T-cell (primary cell): ENCODE measurements around the gene SLC35F4. TPM values are rescaled to one million over a fixed set of nuclear protein-coding genes. Genes with fewer than 3 reads are reported as not detected.

ENCODE experiments used
- ATAC-seq, 4 experiments: fragments of 200-7000 bp in 3 of 4; fragments of 150-1000 bp in 1 of 4; cut with Tn5 transposase; replicated peaks in 1 of 4; 1 replicate in 3 of 4; 2 replicates in 1 of 4; pipeline ENCODE4 v1.10.0; 2021; ENCODE audit warnings: moderate library complexity in 3 of 4, mild to moderate bottlenecking in 2 of 4, moderate number of reproducible peaks in 1 of 4
- CTCF ChIA-PET, 2 donors: fragments of 300-600 bp; sonication (Branson Sonifier 250); formaldehyde crosslinking; loops; one replicate each; lab custom pipeline; 2022; ENCODE audit warnings: antibody characterized with exemption in 2 of 2; lab: Charles Lee
- POLR2A ChIA-PET, 2 donors: fragments of 300-600 bp; sonication (Branson Sonifier 250); formaldehyde crosslinking; loops; one replicate each; lab custom pipeline; 2022; ENCODE audit warnings: antibody characterized with exemption in 2 of 2; lab: Charles Lee
- DNase-seq, 35 experiments: peaks; one replicate each; pipeline versions ENCODE4 v3.0.0 to v3.0.0-alpha.2; 2013 to 2023
- H3K27ac ChIP-seq: one replicate; pipeline ENCODE4 v1.5.1; 2013; ENCODE audit warnings: low read length
- H3K27me3 ChIP-seq, 2 experiments: replicated peaks in 1 of 2; 1 replicate in 1 of 2; 2 replicates in 1 of 2; pipeline versions ENCODE4 v1.6.1 to v1.7.0; 2013; ENCODE audit warnings: low read length in 1 of 2, mixed read lengths in 1 of 2; ENCODE audit not compliant: control insufficient read depth in 2 of 2, insufficient read depth in 2 of 2; ENCODE audit errors: extremely low read depth in 1 of 2
- H3K36me3 ChIP-seq, 2 donors: 1 replicate in 1 of 2; 2 replicates in 1 of 2; pipeline versions ENCODE4 v1.6.1 to v1.7.0; 2013; ENCODE audit warnings: low read length in 1 of 2; ENCODE audit not compliant: control insufficient read depth in 2 of 2, insufficient read depth in 1 of 2; ENCODE audit errors: extremely low read depth in 1 of 2
- H3K4me1 ChIP-seq, 2 experiments: 1 replicate in 1 of 2; 2 replicates in 1 of 2; pipeline versions ENCODE4 v1.6.1 to v1.7.0; 2013; ENCODE audit warnings: low read length in 2 of 2, mixed read lengths in 1 of 2; ENCODE audit not compliant: insufficient read depth in 2 of 2, control insufficient read depth in 1 of 2; ENCODE audit errors: extremely low read depth in 1 of 2
- H3K4me3 ChIP-seq, 2 donors: 1 replicate in 1 of 2; 2 replicates in 1 of 2; pipeline versions ENCODE4 v1.5.1 to v1.7.0; 2013; ENCODE audit warnings: mild to moderate bottlenecking in 2 of 2, low read length in 1 of 2, moderate library complexity in 1 of 2; ENCODE audit not compliant: control insufficient read depth in 1 of 2; ENCODE audit errors: extremely low read depth in 1 of 2
- H3K9me3 ChIP-seq: 2 replicates; pipeline ENCODE4 v1.7.0; 2013
- H3K27ac Mint-ChIP-seq, 2 donors: one replicate each; pipeline ENCODE4 v1.8.0; 2020 to 2021; ENCODE audit warnings: mild to moderate bottlenecking in 2 of 2, mixed read lengths in 2 of 2
- H3K27me3 Mint-ChIP-seq, 2 donors: one replicate each; pipeline ENCODE4 v1.8.0; 2021 to 2022; ENCODE audit warnings: mixed read lengths in 2 of 2
- H3K36me3 Mint-ChIP-seq: one replicate; pipeline ENCODE4 v1.8.0; 2021; ENCODE audit warnings: mixed read lengths
- H3K4me1 Mint-ChIP-seq, 3 donors: one replicate each; pipeline ENCODE4 v1.8.0; 2020 to 2022; ENCODE audit warnings: mixed read lengths in 3 of 3, mild to moderate bottlenecking in 1 of 3
- H3K4me3 Mint-ChIP-seq, 3 donors: one replicate each; pipeline ENCODE4 v1.8.0; 2020 to 2022; ENCODE audit warnings: mild to moderate bottlenecking in 3 of 3, mixed read lengths in 3 of 3, moderate library complexity in 3 of 3
- H3K9me3 Mint-ChIP-seq, 3 donors: one replicate each; pipeline ENCODE4 v1.8.0; 2020 to 2022; ENCODE audit warnings: mixed read lengths in 3 of 3
- WGBS: methylation state at CpG from one replicate; pipeline ENCODE4 v1.1.5; 2013; ENCODE audit warnings: missing lambda C conversion rate; ENCODE audit not compliant: insufficient coverage; 5-methylcytosine and 5-hydroxymethylcytosine counted together
- total RNA-seq, 35 experiments: library from RNA in 6 of 35; stranded (reverse) in 6 of 35; fragments of 120-200 nt in 1 of 35; gene quantifications; one replicate each; pipeline versions ENCODE4 v1.2.1 to v1.2.4 and lab custom pipeline; 2013 to 2026

Gene SLC35F4
- total RNA-seq (not detected), total RNA-seq (lab: John Stamatoyannopoulos, UW) (0 to 0.04 (median 0) reads per million in 29 experiments)
- not detected for total RNA-seq (2013)

- no peak for ATAC-seq
- H3K27me3 Mint-ChIP-seq, result peaks cover 24 to 31% of the 10 kb centered on the region in 2 donors
Observed at GRCh38 chr14:57865403-57866198, at the start of gene SLC35F4. Gene SLC35F4 (minus strand): TSS chr14:57866092.

GRCh38 chr14:57909626-57910025, 43.7 kb upstream of the SLC35F4 start:
- Mint-ChIP-seq H3K4me3 (no peak overlapping the region), H3K27me3 (peaks cover 2 to 8% of the 10 kb centered on the region in 2 donors)
- DNase-seq, result no peak

More at GRCh38 chr14:57865403-57866198, at the start of gene SLC35F4:
- no peak for DNase-seq
- H3K9me3 Mint-ChIP-seq, result peaks cover 0 to 4% (median 0%) of the 10 kb centered on the region in 3 donors
- H3K36me3 Mint-ChIP-seq, result no peaks in the 10 kb centered on the region
- 12% methylated on average over 79 of the region's 91 CpGs for WGBS
- no peak within 1 kb of the TSS for H3K4me3 Mint-ChIP-seq
- Histone ChIP-seq H3K27me3 (peaks cover 10 to 21% of the 10 kb centered on the region in 2 experiments), H3K9me3 (no peaks in the 10 kb centered on the region), H3K4me3 (no peak within 1 kb of the TSS), H3K36me3 (no peaks in the 10 kb centered on the region), H3K4me1 (no peaks in the 10 kb centered on the region), H3K27ac (no peak within 1 kb of the TSS)
- ChIA-PET POLR2A (no interaction called here), CTCF (no interaction called here)
- no peaks in the 10 kb centered on the region for H3K4me1 Mint-ChIP-seq
- no peak within 1 kb of the TSS for H3K27ac Mint-ChIP-seq

GRCh38 chr14:57903954-57904353, 38.1 kb upstream of the SLC35F4 start:
- H3K4me3 ChIP-seq, result no peak overlapping the region
- DNase-seq, result no peak
- no peak overlapping the region for H3K27ac Mint-ChIP-seq
- H3K27ac ChIP-seq, result no peak overlapping the region
- no CpG with 5 or more reads among the region's 1 CpG for WGBS
- no peak overlapping the region for H3K4me3 Mint-ChIP-seq
- no peaks in the 10 kb centered on the region for H3K9me3 ChIP-seq
- peaks cover 0 to 11% (median 7%) of the 10 kb centered on the region in 3 donors for H3K9me3 Mint-ChIP-seq
- no peaks in the 10 kb centered on the region for H3K4me1 ChIP-seq
- no peaks in the 10 kb centered on the region for H3K36me3 ChIP-seq
- no peaks in the 10 kb centered on the region for H3K36me3 Mint-ChIP-seq
- no peak for ATAC-seq
- H3K4me1 Mint-ChIP-seq, result no peaks in the 10 kb centered on the region
- ChIA-PET CTCF (no interaction called here), POLR2A (no interaction called here)
- H3K27me3 ChIP-seq, result no peaks in the 10 kb centered on the region
- peaks cover 3 to 4% of the 10 kb centered on the region in 2 donors for H3K27me3 Mint-ChIP-seq

More at GRCh38 chr14:57909626-57910025, 43.7 kb upstream of the SLC35F4 start:
- no peaks in the 10 kb centered on the region for H3K36me3 ChIP-seq
- H3K27ac ChIP-seq, result no peak overlapping the region
- ATAC-seq, result no peak
- H3K36me3 Mint-ChIP-seq, result no peaks in the 10 kb centered on the region
- H3K4me1 ChIP-seq, result no peaks in the 10 kb centered on the region
- H3K4me3 ChIP-seq, result no peak overlapping the region
- peaks cover 0 to 9% (median 8%) of the 10 kb centered on the region in 3 donors for H3K9me3 Mint-ChIP-seq
- POLR2A ChIA-PET, result interaction anchor here in 1 of 2 donors (0.5 kb wide), 1 partner anchor 78 kb away, joined by 3 read pairs; no protein-coding TSS in a partner anchor
- H3K27me3 ChIP-seq, result no peaks in the 10 kb centered on the region
- CTCF ChIA-PET, result no interaction called here
- no peaks in the 10 kb centered on the region for H3K9me3 ChIP-seq
- no peaks in the 10 kb centered on the region for H3K4me1 Mint-ChIP-seq
- H3K27ac Mint-ChIP-seq, result no peak overlapping the region

- Histone ChIP-seq H3K4me3 (no peak overlapping the region), H3K9me3 (no peaks in the 10 kb centered on the region), H3K36me3 (no peaks in the 10 kb centered on the region), H3K27ac (no peak overlapping the region), H3K4me1 (no peaks in the 10 kb centered on the region), H3K27me3 (no peaks in the 10 kb centered on the region)
- Mint-ChIP-seq H3K4me3 (no peak overlapping the region), H3K36me3 (no peaks in the 10 kb centered on the region), H3K27me3 (peaks cover 9 to 18% of the 10 kb centered on the region in 2 donors), H3K27ac (no peak overlapping the region), H3K9me3 (peaks cover 0 to 7% (median 7%) of the 10 kb centered on the region in 3 donors), H3K4me1 (no peaks in the 10 kb centered on the region)
- CTCF ChIA-PET, result no interaction called here
- 90% methylated on average over 1 of the region's 7 CpGs for WGBS
- ATAC-seq, result no peak
- no peak for DNase-seq
- POLR2A ChIA-PET, result no interaction called here
Observed at GRCh38 chr14:57898837-57899572, 33.1 kb upstream of the SLC35F4 start.

GRCh38 chr14:57897144-57897748, 31.4 kb upstream of the SLC35F4 start:
- Histone ChIP-seq H3K27ac (no peak overlapping the region), H3K4me3 (no peak overlapping the region), H3K9me3 (no peaks in the 10 kb centered on the region), H3K4me1 (no peaks in the 10 kb centered on the region), H3K27me3 (no peaks in the 10 kb centered on the region), H3K36me3 (no peaks in the 10 kb centered on the region)
- H3K36me3 Mint-ChIP-seq, result no peaks in the 10 kb centered on the region
- no peaks in the 10 kb centered on the region for H3K4me1 Mint-ChIP-seq
- no peak for ATAC-seq
- peaks cover 9 to 18% of the 10 kb centered on the region in 2 donors for H3K27me3 Mint-ChIP-seq
- peaks cover 0 to 7% (median 7%) of the 10 kb centered on the region in 3 donors for H3K9me3 Mint-ChIP-seq
- POLR2A ChIA-PET, result no interaction called here
- CTCF ChIA-PET, result no interaction called here
- H3K27ac Mint-ChIP-seq, result no peak overlapping the region
- WGBS, result 46% methylated on average over 2 of the region's 5 CpGs
- H3K4me3 Mint-ChIP-seq, result no peak overlapping the region
- DNase-seq, result no peak

- H3K4me1 ChIP-seq, result no peaks in the 10 kb centered on the region
- H3K36me3 Mint-ChIP-seq, result no peaks in the 10 kb centered on the region
- H3K9me3 ChIP-seq, result no peaks in the 10 kb centered on the region
- peaks cover 0 to 3% of the 10 kb centered on the region in 2 experiments for H3K27me3 ChIP-seq
- ChIA-PET CTCF (no interaction called here), POLR2A (no interaction called here)
- DNase-seq, result no peak
- no peaks in the 10 kb centered on the region for H3K27me3 Mint-ChIP-seq
- H3K27ac ChIP-seq, result no peak overlapping the region
- no peaks in the 10 kb centered on the region for H3K36me3 ChIP-seq
- no peaks in the 10 kb centered on the region for H3K4me1 Mint-ChIP-seq
- no peak overlapping the region for H3K27ac Mint-ChIP-seq
- no peak for ATAC-seq
- 82% methylated on average over 4 of the region's 4 CpGs for WGBS
- H3K4me3 Mint-ChIP-seq, result no peak overlapping the region
- H3K4me3 ChIP-seq, result no peak overlapping the region
- H3K9me3 Mint-ChIP-seq, result no peaks in the 10 kb centered on the region
Observed at GRCh38 chr14:57889245-57889644, 23.4 kb upstream of the SLC35F4 start.
